Measurements from ENCODE around the gene MAGEA4.
"Not testable (repeated sequence)": the region's sequence is repeated elsewhere in the genome, so short reads cannot be mapped to it uniquely, and the experiment has no call there.

MAGEA4 gene, protein sequence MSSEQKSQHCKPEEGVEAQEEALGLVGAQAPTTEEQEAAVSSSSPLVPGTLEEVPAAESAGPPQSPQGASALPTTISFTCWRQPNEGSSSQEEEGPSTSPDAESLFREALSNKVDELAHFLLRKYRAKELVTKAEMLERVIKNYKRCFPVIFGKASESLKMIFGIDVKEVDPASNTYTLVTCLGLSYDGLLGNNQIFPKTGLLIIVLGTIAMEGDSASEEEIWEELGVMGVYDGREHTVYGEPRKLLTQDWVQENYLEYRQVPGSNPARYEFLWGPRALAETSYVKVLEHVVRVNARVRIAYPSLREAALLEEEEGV

DNA sequence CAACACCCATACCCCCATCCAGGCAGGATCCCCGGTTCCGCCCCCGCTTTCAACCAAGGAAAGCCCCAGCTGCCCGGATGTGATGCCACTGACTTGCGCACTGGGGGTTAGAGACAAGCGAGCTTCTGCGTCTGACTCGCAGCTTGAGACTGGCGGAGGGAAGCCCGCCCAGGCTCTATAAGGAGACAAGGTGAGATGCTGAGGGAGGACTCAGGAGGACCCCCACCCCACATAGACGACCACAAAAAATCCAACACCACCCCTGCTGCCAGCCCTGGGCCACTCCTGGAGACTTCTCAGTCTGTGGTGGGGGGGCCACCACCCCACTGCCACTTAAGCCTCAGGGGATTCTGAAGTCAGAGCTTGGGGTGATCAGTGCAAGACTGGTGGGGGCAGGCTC is at the start of gene MAGEA4:
Gene MAGEA4 (plus strand): TSS at position 110 of the 400 bp plus-strand sequence. CDS start 10,776 bp downstream, outside the sequence.
- DNase-seq = no peak

GRCh38 chrX:151870602-151871001 is 42.1 kb upstream of the MAGEA4 start:
- no peak for DNase-seq

DNA sequence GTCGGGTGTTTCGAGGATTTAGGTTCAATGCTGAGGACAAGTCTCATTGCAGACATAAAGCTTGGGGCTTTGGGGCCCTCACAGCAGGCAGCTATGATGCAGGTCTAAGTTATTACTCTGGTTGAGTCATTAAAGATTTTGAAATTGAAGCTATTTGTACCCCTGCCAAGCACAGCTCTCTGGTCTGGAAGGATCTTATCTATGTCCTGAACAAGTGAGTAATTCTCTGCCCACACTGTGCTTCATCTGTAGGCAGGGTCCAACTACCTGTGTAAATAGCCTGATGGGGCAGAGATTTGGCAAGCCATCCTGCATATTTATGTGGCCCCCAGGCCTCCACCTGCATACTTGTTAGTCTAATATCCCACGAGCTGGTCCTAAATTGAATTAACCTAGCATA is 41.4 kb upstream of the MAGEA4 start:
- no peak for DNase-seq

- no peak for DNase-seq
Measured at GRCh38 chrX:151873096-151873495, 39.6 kb upstream of the MAGEA4 start.

GRCh38 chrX:151875270-151876026 is 37.2 kb upstream of the MAGEA4 start:
- DNase-seq = no peak

GRCh38 chrX:151878574-151878973 is 34.1 kb upstream of the MAGEA4 start:
- no peak for DNase-seq

DNA sequence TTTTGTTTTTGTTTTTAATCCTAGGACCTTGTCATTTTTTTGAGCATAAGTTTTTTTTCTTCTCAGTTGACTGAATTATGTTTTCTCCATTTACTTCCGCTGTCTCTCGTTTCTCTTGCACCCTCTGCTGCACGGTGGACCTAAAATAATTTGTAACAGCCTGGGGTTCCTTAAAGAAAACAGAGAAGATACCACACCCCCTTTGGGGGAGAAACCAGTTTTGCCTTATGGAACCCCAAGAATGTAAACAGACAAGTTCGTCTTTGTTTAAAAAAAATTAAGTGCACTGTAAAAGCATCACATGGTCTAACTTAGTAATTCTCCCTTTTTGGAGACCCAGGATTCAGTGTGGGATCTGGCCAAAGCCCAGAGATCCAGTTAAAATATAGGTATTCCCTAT is 32.8 kb upstream of the MAGEA4 start:
- DNase-seq = no peak

GRCh38 chrX:151880895-151881294 is 31.8 kb upstream of the MAGEA4 start:
- DNase-seq = no peak

GRCh38 chrX:151889421-151889820 is 23.3 kb upstream of the MAGEA4 start:
- DNase-seq = no peak

GRCh38 chrX:151896734-151897474 is 15.8 kb upstream of the MAGEA4 start:
- no peak for DNase-seq

DNA sequence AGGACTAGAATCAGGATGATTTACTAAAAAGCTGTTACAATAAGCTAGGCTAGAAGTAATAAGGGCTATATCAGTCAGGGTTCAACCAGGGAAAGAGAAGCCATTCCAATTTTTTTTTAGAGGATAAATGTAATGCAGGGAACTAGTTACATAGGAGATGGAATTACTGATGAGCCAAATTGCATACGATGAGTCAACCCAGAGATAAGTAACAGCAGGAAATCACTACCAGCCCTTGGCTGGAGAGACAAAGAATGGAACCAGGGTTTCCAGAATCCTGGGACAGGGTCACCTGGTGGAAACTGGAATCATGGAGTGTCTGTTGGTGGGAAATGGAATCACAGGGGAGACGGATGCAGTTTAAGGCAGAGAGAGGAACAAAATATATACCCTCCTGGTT is 13.1 kb upstream of the MAGEA4 start:
- no peak for DNase-seq

GRCh38 chrX:151901826-151902225 is 10.9 kb upstream of the MAGEA4 start:
- DNase-seq = no peak

- DNase-seq = no peak
Measured at GRCh38 chrX:151902813-151903591, 9.7 kb upstream of the MAGEA4 start.

GRCh38 chrX:151904989-151905388 is 7.7 kb upstream of the MAGEA4 start:
- no peak for DNase-seq

- DNase-seq = no peak
Measured at GRCh38 chrX:151912221-151912620, 468 bp upstream of the MAGEA4 start.

DNA sequence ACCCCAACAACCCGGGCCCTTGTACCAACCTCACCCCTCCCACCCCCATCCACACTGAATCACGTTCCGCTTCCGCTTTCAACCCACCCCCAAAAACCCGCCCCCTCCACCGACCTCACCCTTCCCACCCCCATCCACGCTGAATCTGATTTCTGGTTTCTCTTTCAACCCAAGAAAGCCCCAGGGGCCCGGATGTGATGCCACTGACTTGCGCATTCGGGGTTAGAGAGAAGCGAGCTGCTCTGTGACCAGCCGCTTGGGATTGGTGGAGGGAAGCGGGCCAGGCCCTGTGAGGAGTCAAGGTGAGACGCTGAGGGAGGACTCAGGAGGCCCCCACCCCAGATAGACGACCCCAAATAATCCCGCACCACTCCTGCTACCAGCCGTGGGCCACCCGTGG is 6.0 kb downstream of the MAGEA4 start:
- DNase-seq = not testable (repeated sequence)

DNA sequence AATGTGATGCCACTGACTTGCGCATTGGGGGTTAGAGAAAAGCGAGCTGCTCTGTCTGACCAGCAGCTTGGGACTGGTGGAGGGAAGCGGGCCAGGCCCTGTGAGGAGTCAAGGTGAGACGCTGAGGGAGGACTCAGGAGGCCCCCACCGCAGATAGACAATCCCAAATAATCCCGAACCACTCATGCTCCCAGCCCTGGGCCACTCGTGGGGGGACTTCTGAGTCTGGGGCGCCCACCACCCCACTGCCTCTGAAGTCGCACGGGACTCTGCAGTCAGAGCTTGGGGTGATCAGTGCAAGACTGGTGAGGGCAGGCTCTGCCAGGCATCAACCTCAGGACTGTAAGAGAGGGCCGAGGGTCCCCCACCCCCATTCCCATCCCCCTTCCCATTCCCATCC is 6.9 kb downstream of the MAGEA4 start:
- no peak for DNase-seq

GRCh38 chrX:151920101-151920500 is 7.4 kb downstream of the MAGEA4 start:
- no peak for DNase-seq

DNA sequence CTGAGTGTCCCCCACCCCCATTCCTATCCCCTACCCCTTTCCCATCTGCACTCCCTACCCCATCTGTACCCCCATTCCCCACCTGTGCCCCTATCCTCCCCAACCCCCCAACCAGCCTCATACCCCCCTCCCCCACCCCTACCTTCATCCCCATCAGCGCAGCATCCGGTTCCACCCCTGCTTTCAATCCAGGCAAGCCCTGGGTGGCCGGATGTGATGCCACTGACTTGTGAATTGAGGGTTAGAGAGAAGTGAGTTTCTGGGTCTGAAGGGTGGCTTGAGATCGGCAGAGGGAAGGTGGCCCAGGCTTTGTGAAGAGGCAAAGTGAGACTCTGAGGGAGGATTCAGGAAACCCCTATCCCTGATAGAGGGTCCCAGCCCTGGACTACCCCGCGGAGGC is 7.8 kb downstream of the MAGEA4 start:
- DNase-seq = no peak

- no peak for DNase-seq
Measured at GRCh38 chrX:151921292-151921691, 8.6 kb downstream of the MAGEA4 start.

- DNase-seq = no peak
Measured at GRCh38 chrX:151921866-151922265, 9.2 kb downstream of the MAGEA4 start.

GRCh38 chrX:151922692-151923091 is 10.0 kb downstream of the MAGEA4 start:
- no peak for DNase-seq

DNA sequence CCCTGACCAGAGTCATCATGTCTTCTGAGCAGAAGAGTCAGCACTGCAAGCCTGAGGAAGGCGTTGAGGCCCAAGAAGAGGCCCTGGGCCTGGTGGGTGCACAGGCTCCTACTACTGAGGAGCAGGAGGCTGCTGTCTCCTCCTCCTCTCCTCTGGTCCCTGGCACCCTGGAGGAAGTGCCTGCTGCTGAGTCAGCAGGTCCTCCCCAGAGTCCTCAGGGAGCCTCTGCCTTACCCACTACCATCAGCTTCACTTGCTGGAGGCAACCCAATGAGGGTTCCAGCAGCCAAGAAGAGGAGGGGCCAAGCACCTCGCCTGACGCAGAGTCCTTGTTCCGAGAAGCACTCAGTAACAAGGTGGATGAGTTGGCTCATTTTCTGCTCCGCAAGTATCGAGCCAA is 11.0 kb downstream of the MAGEA4 start:
- DNase-seq = no peak
